K562 (cell line): ENCODE data around the gene MAPK13. TPM values are rescaled to one million over a fixed set of nuclear protein-coding genes. Genes with fewer than 3 reads are reported as not detected.
A peak's percentile ranks its signal among the peaks of the same experiment; 100 is the strongest.

Source experiments
- EP400 ChIP-seq: fragments of 450-650 bp; IDR thresholded peaks from 2 replicates; pipeline ENCODE4 v1.6.1; 2017; ENCODE audit warnings: antibody characterized with exemption, mild to moderate bottlenecking, moderate library complexity
- GMEB1 ChIP-seq: fragments of 250-450 bp; sonication (Bioruptor Pico); IDR thresholded peaks from 2 replicates; pipeline ENCODE4 v1.4.0; 2020; ENCODE audit warnings: mild to moderate bottlenecking
- HBP1 ChIP-seq: fragments of 450-650 bp; formaldehyde crosslinking; IDR thresholded peaks from 2 replicates; pipeline ENCODE4 v1.4.0; 2022; ENCODE audit warnings: missing genetic modification characterization
- HCFC1 ChIP-seq: IDR thresholded peaks from 2 replicates; pipeline ENCODE4 v1.6.1; 2012; ENCODE audit warnings: low read depth, low read length, improper control_type of control experiment
- NFE2L1 ChIP-seq: fragments of 450-650 bp; IDR thresholded peaks from 2 replicates; pipeline ENCODE4 v1.6.1; 2016; ENCODE audit warnings: missing genetic modification characterization, low read depth, mild to moderate bottlenecking, missing compliant biosample characterization, moderate library complexity, borderline replicate concordance
- PBX2 ChIP-seq, 2 experiments: IDR thresholded peaks in 1 of 2; conservative IDR thresholded peaks in 1 of 2; 2 replicates each; pipeline ENCODE4 v1.6.1; 2016; ENCODE audit warnings: low read depth in 2 of 2, mild to moderate bottlenecking in 1 of 2, missing compliant biosample characterization in 1 of 2, missing genetic modification characterization in 1 of 2, moderate library complexity in 1 of 2
- POLR3A ChIP-seq: IDR thresholded peaks from 2 replicates; pipeline ENCODE4 v1.6.1; 2011; ENCODE audit warnings: borderline replicate concordance, mild to moderate bottlenecking, moderate library complexity; ENCODE audit not compliant: insufficient read length, insufficient read depth; ENCODE audit errors: extremely low read depth
- RFX7 ChIP-seq: fragments of 250-450 bp; sonication (Bioruptor Pico); IDR thresholded peaks from 2 replicates; pipeline ENCODE4 v1.5.1; 2021; ENCODE audit warnings: mild to moderate bottlenecking
- TBP ChIP-seq: optimal IDR thresholded peaks from 2 replicates; pipeline ENCODE3; 2011; ENCODE audit warnings: low read depth, low read length, improper control_type of control experiment
- ZFP36 ChIP-seq: fragments of 150-350 bp; IDR thresholded peaks from 2 replicates; pipeline ENCODE4 v1.6.1; 2018; ENCODE audit warnings: low read length, low read depth; ENCODE audit not compliant: partially characterized antibody
- ZNF217 ChIP-seq: sonication (generic); formaldehyde crosslinking; IDR thresholded peaks from 2 replicates; pipeline ENCODE4 v1.8.0; 2022; ENCODE audit warnings: mild to moderate bottlenecking, missing genetic modification reagents
- ZNF41 ChIP-seq: fragments of 250-450 bp; sonication (Bioruptor Pico); conservative IDR thresholded peaks from 2 replicates; pipeline ENCODE4 v1.4.0; 2020; ENCODE audit warnings: mild to moderate bottlenecking
- ZNF717 ChIP-seq: fragments of 250-450 bp; sonication (Bioruptor Pico); IDR thresholded peaks from 2 replicates; pipeline ENCODE4 v1.5.0; 2021
- polyA plus RNA-seq, 8 experiments: library from polyadenylated mRNA; depleted of rRNA in 4 of 8; stranded (reverse) in 5 of 8; unstranded in 3 of 8; fragments of >200 nt; fragmentation: Nextera tagmentation in 2 of 8; fragmentation: Illumina TruSeq in 1 of 8; extraction: Ambion mirVana in 2 of 8; extraction: Trizol in 1 of 8; gene quantifications; 2 replicates each; pipeline versions ENCODE4 v1.2.1 to v1.2.3, GENCODE V29; 2011 to 2014; ENCODE audit warnings: inconsistent platforms in 1 of 8, missing spikeins in 1 of 8
- total RNA-seq, 7 experiments: library from RNA; depleted of rRNA in 6 of 7; stranded (reverse); fragments of >200 nt in 6 of 7; fragmentation: Illumina TruSeq in 2 of 7; extraction: Trizol in 2 of 7; gene quantifications; 2 replicates each; pipeline versions ENCODE4 v1.2.1 to v1.2.3, GENCODE V29; 2011 to 2021; ENCODE audit warnings: low replicate concordance in 1 of 7
- TF ChIP-seq, protein P1 (sequence below): fragments of 450-650 bp; IDR thresholded peaks from 2 replicates; pipeline ENCODE4 v1.6.1; 2016; ENCODE audit warnings: mild to moderate bottlenecking

MAPK13 gene
- total and polyA plus RNA-seq, 9 of the 15 experiments (the other 6 are each of a cell fraction or from before 2014, with no cell fraction given): 0.03 to 2.3 (median 0.48) TPM; not detected in 1

DNA sequence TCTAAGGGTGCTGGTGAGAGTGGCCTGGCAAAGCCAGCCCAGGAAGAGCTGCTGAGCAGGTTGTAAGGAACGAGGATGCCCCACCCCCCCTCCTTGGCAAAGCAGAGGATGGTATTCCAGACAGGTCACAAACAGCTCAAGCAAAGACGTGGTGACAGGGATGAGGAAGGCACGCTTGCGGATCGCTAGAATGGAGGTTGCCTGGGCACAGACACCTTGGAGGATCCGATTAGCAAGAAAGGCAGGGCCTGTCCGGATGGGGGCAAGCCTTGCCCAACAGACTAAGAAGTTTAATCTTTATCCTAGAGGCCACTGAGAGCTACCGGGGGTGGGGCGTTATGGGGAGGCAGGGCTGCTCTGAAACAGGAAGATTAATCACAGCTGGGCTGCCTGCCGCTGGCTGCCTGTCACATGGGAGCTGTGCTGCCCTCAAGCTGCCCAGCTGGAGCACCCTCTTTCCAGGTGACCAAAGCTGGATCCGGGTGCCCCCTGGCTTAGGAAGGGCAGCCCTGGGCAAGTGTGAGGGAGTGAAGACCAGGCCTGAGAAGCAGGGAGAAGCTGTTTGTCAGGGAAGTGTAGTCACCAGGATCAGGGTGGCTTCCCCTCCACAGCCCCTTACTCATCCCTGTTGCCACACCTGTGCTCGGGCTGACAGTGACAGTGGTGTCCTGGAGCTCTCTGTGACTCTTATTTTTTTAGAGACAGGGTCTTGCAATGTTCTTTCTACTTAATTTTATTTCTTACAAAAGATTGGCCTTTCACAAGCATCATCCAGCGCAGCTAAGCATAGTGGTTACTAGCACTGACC, 9.1 kb upstream of the MAPK13 start (continued):
- TF ChIP-seq, protein P1, sequence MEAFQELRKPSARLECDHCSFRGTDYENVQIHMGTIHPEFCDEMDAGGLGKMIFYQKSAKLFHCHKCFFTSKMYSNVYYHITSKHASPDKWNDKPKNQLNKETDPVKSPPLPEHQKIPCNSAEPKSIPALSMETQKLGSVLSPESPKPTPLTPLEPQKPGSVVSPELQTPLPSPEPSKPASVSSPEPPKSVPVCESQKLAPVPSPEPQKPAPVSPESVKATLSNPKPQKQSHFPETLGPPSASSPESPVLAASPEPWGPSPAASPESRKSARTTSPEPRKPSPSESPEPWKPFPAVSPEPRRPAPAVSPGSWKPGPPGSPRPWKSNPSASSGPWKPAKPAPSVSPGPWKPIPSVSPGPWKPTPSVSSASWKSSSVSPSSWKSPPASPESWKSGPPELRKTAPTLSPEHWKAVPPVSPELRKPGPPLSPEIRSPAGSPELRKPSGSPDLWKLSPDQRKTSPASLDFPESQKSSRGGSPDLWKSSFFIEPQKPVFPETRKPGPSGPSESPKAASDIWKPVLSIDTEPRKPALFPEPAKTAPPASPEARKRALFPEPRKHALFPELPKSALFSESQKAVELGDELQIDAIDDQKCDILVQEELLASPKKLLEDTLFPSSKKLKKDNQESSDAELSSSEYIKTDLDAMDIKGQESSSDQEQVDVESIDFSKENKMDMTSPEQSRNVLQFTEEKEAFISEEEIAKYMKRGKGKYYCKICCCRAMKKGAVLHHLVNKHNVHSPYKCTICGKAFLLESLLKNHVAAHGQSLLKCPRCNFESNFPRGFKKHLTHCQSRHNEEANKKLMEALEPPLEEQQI: no peak
- no peak for TF ChIP-seq HBP1 (CRISPR knock-in tag)
- TF ChIP-seq ZNF217 (CRISPR knock-in tag): no peak
- TF ChIP-seq ZNF41 (CRISPR knock-in tag): no peak
- TF ChIP-seq HCFC1: no peak
- TF ChIP-seq PBX2 (CRISPR knock-in tag; IDR thresholded peaks at IDR 0.05; ENCODE audit: low read depth): no peak
- TF ChIP-seq PBX2 (tag; conservative IDR thresholded peaks at IDR 0.05; ENCODE audit: low read depth): peak; percentile 80
- TF ChIP-seq NFE2L1 (tag): no peak
- TF ChIP-seq ZNF717 (CRISPR knock-in tag): no peak
- no peak for TF ChIP-seq EP400
- no peak for TF ChIP-seq TBP
- TF ChIP-seq GMEB1 (CRISPR knock-in tag): no peak
- TF ChIP-seq POLR3A: no peak
- TF ChIP-seq ZFP36: no peak
- TF ChIP-seq RFX7 (CRISPR knock-in tag): no peak
